DMS79 treated with DMSO at 0.1 percent for 48 hours (cell line): ENCODE results near the gene LDLRAD4.
"Not testable (repeated sequence)": the region's sequence is repeated elsewhere in the genome, so short reads cannot be mapped to it uniquely, and the experiment has no call there.

Source experiments
- DNase-seq: peaks from one replicate; lab custom pipeline; 2025; lab: John Stamatoyannopoulos, UW

LDLRAD4 gene

GRCh38 chr18:13598591-13598990, 380.0 kb downstream of the LDLRAD4 start:
- no peak for DNase-seq

- DNase-seq, result no peak
These were observed 380.5 kb downstream of the LDLRAD4 start for GRCh38 chr18:13599031-13599430.

- no peak for DNase-seq
These were observed 384.9 kb downstream of the LDLRAD4 start for GRCh38 chr18:13603304-13604019.

DNA sequence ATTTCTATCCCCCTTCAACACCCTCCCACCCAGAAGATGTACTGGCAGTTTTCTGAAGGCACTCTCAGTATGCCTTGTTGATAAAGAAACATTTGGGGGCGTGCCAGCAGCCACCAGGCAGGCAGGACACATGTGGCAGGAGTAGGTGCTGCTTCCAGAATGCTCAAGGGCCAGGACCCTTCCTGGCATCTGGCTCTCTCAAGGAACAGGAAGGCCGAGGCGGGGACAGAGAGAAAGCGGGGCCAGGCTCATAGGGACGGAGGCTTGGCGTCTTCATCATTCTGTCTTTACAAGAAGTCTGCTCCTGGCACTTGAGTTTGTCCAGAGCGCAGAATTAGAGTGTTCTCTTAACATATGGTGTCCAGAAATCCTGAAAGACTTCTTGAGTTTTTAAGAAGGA, 386.2 kb downstream of the LDLRAD4 start:
- no peak for DNase-seq

DNA sequence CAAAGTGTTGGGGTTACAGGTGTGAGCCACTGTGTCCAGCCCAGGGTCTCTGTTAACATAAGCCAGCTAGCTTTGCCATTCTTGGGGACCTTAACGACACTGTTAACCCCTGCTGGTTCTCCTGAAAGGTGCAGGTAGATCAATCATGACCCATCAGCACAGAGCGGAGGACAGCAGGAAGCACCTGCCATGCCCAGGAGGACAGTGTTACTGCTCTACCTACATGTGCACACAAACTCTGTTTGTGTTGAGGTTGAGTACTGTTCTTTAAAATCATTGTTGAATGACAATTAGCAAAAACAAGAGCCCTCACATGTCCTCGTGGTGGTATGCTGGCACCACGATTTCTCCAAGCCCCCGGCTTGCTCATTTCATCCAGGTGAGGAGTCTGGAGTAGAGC, 386.9 kb downstream of the LDLRAD4 start:
- DNase-seq, result no peak

- no peak for DNase-seq
These were observed 387.3 kb downstream of the LDLRAD4 start for GRCh38 chr18:13605901-13606300.

- DNase-seq, result no peak
These were observed 388.2 kb downstream of the LDLRAD4 start for GRCh38 chr18:13606604-13607254.

DNA sequence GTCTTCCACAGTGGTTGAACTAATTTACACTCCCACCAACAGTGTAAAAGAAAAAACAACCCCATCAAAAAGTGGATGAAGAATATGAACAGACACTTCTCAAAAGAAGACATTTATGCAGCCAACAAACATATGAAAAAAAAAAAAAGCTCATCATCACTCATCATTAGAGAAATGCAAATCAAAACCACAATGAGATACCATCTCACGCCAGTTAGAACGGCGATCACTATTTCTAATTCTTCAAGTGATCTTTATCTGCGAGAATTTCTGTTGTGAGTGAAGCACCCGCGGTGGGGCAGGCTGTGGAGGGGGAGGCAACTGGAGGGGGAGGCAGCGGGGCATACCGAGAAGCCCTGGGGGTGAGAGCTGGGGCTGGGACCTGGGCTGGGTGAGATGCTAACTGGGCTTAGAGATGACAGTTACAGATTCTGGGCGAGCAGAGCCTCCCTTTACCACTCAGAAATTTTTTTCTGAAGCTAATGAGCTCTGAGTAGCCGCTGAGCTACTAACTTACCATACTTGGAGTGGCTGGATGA, 389.5 kb downstream of the LDLRAD4 start:
- not testable (repeated sequence) for DNase-seq

DNA sequence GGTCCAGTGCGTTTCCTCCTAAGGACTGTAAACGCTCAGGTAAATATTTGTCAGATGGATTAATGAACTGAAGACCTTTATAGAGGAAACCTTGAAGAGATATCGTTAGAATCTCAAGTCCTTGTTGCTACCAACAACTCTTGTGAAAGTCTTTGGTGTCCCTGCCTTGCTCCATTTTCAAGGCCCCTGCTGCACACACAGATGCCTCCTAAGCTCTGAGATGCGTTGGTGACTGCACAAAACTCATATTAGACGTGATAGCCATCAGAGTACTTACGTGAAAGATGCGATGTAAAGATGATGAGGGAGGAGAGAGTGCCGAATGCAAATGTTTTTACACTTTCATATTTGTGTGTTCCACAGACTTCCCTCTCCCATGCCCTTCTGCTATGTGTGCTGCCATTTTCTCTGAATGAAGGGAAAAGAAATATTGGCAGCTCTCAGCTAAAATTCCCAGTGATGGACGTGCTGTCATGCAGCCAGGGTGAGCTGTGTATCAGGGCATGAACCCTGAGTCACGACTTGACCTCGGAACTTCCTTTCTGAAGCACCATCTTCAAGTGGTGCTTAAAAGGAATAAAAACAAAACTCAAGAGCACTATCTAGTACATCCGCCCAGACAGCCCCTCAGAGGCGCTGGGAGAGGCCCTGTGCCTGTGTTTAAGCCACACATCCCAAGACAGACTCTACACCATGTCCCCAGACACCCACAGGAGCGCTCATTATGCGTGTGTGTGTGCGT, 390.4 kb downstream of the LDLRAD4 start:
- peak; percentile 42 for DNase-seq

- DNase-seq, result no peak
These were observed 392.1 kb downstream of the LDLRAD4 start for GRCh38 chr18:13610555-13611141.

DNA sequence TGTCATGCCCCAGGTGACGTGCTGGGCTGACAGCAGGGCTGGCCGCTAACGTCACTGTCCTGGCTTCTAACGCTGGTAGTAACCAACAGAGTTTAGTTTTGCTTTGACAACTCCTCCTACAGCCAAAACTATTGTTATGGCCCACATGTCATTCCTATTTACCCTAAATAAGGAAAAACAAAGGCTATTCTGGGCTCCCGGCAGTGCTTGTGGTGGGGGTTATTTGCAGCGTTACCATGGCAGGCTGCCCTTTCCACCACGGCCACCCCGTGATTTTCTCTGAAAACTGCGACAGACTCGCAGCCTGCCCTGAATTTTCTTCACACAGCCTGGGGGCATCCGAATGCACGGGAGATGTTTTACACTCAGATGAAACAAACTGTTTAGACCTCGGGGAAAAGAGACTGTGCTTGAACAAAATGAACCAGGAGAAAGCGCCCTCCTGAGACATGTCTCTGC, 392.6 kb downstream of the LDLRAD4 start:
- peak; percentile 61 for DNase-seq

GRCh38 chr18:13611601-13612195, 393.1 kb downstream of the LDLRAD4 start:
- peak; percentile 61 for DNase-seq

DNA sequence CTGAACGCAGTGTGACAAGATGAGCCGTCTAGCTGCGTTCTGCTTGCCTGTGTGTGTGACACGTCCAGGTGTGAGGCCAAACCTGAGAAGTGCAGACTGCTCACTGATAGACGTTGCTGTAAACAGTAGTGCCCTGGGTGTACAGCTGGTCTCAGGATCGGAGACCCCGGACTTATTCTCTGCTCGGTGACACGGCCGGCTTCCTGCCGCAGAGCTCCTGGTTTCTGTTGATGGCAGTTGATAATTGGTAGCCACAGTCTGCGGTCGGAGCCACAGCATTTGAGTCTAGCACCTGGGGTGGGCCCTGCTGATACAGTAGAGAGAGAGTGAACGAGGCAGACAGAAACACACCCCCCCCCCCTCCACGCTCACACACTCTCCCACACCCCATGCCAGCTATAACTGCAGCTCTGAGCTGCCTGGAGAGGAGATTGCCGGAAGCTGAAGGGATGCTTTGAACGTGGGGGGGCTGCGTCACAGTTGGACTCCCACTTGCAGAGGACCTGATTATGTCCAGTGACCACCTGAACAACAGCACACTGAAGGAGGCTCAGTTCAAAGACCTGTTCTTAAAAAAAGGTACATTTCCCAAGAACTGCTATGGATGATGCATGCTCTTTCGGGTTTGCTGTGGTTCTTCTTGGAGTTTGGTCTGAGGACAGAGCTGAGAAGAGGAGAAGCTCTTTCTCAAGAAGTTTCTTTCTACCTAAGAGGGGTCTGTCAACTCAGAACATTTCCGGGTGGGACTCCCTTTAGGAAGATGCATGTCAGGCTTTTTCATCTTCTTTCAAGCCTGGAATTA, 393.8 kb downstream of the LDLRAD4 start:
- DNase-seq, result peak; percentile 68

- no peak for DNase-seq
These were observed 394.5 kb downstream of the LDLRAD4 start for GRCh38 chr18:13613099-13613498.

- no peak for DNase-seq
These were observed 395.3 kb downstream of the LDLRAD4 start for GRCh38 chr18:13613591-13614501.

- DNase-seq, result no peak
These were observed 396.2 kb downstream of the LDLRAD4 start for GRCh38 chr18:13614641-13615288.

GRCh38 chr18:13615432-13615861, 396.9 kb downstream of the LDLRAD4 start:
- DNase-seq, result no peak

- no peak for DNase-seq
These were observed 397.5 kb downstream of the LDLRAD4 start for GRCh38 chr18:13616041-13616440.

DNA sequence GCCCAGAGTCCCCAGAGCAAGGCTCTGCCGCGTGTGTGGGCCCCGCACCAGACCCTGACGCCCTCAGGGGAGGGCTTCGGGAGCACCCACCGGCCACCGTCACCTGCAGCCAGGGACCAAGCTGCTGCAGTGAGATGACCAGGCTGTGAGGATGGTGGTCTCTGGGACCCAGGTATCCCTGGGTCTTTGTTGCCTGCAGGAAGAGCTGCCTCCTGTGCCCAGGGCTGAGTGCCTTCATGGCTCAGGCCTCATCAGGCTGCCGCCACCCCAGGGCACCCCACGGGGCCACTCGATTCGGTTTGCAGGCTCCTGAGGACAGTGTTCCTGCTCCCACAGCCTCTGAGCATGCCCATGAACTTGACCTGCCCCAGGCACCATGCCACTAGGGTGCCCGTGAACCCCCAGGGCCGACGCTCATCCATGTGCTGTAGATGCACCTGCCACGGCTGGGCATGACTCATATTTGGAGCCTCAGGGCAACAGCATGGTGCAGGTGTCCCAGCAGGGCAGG, 398.0 kb downstream of the LDLRAD4 start:
- DNase-seq, result no peak
